NB4 (cell line): ENCODE data around the gene CKB.

Source experiments
- DNase-seq: peaks from one replicate; pipeline ENCODE4 v3.0.0; 2010; ENCODE audit warnings: low read depth
- H3K4me3 ChIP-seq: one replicate; pipeline ENCODE4 v1.5.1; 2011; ENCODE audit warnings: mild to moderate bottlenecking, low read depth, low read length, moderate library complexity
- MYC ChIP-seq: IDR thresholded peaks from 2 replicates; pipeline ENCODE4 v1.6.1; 2011; ENCODE audit warnings: low read depth, low read length
- POLR2A ChIP-seq: IDR thresholded peaks from 2 replicates; pipeline ENCODE4 v1.6.1; 2011; ENCODE audit warnings: mild to moderate bottlenecking; ENCODE audit not compliant: insufficient read length; ENCODE audit errors: extremely low read depth
- TF ChIP-seq, protein P1 (sequence below): IDR thresholded peaks from one replicate; pipeline ENCODE4 v1.5.1; 2012; ENCODE audit warnings: low read depth, low read length
- TF ChIP-seq, protein P2 (sequence below): IDR thresholded peaks from 2 replicates; pipeline ENCODE4 v1.6.1; 2011; ENCODE audit warnings: low read depth, low read length

Gene CKB

DNA sequence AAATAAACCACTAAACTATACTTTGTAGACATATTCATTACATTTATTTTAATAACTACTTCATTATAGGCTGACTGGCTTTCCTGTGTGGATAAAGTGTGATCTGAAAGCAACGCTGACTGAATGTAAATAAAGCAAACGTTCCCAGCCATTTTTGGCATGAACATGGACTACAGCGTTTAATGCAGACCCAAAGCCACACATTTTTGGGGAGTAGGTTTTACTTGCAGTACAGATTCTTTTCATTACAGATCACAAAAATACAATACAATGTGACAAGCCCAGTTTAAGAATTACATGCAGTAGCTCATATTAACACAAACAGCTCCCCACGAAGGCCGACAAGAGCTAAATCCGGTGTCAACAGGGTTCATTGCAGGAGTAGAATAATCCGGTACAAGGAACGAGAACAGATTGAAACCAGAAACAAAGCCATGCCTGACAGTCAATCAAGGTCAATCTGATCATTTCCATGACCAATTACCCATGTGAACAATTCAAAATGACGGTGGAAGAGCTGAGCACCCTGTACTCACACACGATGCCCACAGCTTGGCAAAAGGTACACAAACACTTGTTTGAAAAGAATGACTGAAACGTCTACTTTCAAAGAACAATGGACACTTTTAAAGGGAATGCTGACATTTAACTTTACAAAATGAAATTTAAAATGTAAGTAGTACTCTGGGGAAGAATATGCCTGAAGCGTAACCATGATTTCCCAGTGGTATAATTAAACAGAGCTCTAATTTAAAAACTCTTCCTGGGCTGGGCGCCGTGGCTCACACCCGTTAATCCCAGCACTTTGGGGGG is 34.5 kb upstream of the CKB start:
- TF ChIP-seq, protein P1, sequence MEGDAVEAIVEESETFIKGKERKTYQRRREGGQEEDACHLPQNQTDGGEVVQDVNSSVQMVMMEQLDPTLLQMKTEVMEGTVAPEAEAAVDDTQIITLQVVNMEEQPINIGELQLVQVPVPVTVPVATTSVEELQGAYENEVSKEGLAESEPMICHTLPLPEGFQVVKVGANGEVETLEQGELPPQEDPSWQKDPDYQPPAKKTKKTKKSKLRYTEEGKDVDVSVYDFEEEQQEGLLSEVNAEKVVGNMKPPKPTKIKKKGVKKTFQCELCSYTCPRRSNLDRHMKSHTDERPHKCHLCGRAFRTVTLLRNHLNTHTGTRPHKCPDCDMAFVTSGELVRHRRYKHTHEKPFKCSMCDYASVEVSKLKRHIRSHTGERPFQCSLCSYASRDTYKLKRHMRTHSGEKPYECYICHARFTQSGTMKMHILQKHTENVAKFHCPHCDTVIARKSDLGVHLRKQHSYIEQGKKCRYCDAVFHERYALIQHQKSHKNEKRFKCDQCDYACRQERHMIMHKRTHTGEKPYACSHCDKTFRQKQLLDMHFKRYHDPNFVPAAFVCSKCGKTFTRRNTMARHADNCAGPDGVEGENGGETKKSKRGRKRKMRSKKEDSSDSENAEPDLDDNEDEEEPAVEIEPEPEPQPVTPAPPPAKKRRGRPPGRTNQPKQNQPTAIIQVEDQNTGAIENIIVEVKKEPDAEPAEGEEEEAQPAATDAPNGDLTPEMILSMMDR = no peak
- TF ChIP-seq POLR2A (no peak), MYC (no peak)
- TF ChIP-seq, protein P2, sequence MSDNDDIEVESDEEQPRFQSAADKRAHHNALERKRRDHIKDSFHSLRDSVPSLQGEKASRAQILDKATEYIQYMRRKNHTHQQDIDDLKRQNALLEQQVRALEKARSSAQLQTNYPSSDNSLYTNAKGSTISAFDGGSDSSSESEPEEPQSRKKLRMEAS = no peak
- DNase-seq = no peak
- H3K4me3 ChIP-seq = no peak overlapping the region

DNA sequence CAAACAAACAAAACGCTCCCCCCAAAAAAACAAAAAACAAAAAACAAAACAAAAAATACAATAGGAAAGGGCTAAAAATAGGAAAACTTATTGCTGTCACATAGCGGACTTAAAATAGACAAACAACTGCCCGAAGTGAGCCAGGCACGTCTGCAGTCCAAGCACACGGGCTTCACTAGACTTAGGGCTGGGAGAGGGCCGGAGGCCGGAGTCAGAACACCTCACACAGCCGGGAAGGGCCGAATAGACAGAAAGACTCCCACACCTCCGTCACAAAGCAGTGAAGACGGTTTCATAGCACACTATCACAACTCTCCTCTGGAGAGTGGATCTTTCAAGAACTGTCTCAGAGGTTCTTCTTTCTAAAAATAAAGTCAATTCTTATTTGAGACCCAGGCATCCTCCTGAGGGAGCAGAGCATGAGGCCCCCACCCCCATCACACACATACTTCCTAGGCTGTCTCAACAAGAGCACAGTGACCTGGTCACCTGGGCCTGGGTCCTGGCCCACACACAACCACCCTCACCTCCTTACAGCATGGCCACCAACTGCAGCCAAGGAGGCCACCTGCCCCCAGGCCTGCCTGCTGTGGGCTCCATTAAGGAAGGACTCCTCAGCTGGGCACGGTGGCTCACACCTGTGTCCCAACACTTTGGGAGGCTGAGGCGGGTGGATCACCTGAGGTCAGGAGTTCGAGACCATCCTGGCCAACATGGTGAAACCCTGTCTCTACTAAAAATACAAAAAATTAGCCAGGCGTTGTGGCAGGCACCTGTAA is 33.1 kb upstream of the CKB start:
- no peak for DNase-seq
- TF ChIP-seq MYC (no peak), POLR2A (no peak)
- TF ChIP-seq, protein P2 = no peak
- TF ChIP-seq, protein P1 = no peak
- no peak overlapping the region for H3K4me3 ChIP-seq

DNA sequence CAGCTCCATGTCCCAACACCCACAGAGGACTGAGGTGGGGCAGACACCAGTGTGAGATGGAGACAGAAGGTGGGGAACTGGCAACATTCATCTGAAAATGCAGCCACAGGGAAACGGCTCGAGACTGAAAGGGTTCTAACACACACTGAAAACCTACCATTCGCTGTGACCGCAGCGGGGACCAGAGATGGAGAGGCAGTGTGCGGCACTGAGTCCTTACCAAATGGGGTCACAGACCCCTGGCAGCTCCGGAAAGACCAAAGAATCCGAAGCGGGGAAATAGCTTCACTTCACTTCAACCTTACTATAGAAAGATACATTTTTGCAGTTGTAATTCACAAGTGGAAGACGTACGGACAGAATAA is 30.2 kb upstream of the CKB start:
- DNase-seq = no peak
- TF ChIP-seq, protein P2 = no peak
- TF ChIP-seq POLR2A = no peak
- TF ChIP-seq, protein P1 = no peak
- no peak for TF ChIP-seq MYC

DNA sequence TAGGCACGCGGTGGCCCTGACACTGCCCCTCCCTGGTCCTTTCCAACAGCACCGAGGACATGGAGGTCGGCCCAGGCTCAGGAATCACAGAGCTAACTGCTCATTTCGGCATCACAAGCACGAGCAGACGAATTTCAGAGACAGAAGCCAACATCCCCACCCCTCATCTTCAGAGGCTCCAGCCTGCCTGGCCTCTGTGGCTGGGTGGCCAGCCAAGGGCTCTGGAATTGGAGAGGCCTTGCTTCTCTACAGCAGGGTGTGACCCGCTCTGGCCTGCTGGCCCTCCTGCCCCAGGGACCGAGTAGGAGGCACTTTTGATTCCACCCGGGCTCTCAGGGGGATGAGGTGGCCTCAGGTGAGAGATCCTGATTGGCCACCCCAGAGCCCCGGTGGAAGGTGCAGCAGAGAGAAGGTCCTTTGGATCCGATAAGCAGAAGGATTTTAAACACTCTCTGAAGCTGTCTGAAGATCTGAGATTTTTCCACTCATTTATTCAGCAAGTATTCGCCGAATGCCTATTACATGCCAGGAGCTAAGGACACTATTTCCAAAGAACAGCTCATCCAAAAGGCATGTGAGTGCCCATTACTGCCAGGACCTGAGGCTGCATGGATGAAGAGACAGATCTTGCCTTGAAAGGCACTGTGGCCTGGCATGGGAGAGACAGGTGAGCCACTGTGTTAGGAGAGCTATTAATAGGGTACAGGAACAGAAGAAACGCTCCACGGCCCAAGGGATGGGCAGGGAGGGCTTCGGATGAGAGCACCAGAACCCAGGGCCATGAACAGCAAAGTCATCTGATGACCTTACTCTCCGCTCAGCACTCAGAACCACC is 29.6 kb upstream of the CKB start:
- no peak for DNase-seq
- H3K4me3 ChIP-seq = no peak overlapping the region
- TF ChIP-seq, protein P2 = no peak
- TF ChIP-seq MYC (no peak), POLR2A (no peak)
- TF ChIP-seq, protein P1 = no peak

More for the DNA sequence above, 30.2 kb upstream of the CKB start:
- no peak overlapping the region for H3K4me3 ChIP-seq

DNA sequence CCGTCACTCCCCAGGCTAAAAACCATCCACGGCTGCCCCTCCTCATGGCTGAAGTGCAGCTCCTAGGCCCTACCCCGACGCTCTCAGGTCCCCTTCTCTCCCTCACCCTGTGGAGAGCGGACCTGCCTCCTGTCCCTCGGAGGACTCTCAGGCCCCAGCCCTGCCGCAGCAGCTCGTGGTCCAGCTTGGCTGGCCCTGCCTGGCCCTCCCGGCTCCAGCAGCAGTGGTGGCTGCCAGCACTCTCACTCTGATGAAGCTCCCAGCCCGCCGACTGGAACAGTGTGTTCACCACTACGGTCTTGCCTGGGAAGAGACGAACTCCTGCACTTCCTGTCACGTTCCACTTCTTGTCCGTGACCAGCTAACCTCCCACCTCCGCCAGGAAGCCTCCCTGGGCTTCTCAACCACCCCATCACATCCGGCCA is 28.7 kb upstream of the CKB start:
- no peak for TF ChIP-seq MYC
- no peak for TF ChIP-seq POLR2A
- TF ChIP-seq, protein P2 = no peak
- TF ChIP-seq, protein P1 = no peak
- DNase-seq = no peak

More for the DNA sequence above, 28.7 kb upstream of the CKB start:
- no peak overlapping the region for H3K4me3 ChIP-seq
